ENCODE results near the gene TANC1. TPM values are rescaled to one million over a fixed set of nuclear protein-coding genes. Genes with fewer than 3 reads are reported as not detected.

Gene TANC1
- polyA plus RNA-seq, 1 donor from 2014 or later: 0.37 TPM

DNA sequence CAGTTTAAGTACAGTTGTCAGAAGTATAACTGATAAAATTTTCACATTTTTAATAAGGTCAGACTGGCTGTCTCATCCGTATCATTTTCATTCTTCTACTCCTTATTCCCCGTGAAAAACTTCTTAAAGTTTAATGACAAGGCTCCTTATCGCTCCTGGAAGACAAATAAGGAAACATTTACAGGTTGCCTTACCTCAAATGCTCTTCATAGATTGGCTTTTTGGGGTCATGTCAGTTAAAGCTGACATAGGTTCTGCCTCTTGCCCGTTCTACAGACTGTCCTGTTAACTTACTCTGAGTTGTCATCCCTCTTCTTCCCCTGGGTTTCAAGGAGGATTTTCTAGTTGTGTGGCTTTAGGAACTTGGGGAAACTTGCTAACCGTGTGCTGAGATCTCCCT lies 75.3 kb downstream of the TANC1 start:
- no peaks in the 10 kb centered on the region for H3K79me2 ChIP-seq (replicated peaks; ENCODE audit: insufficient read depth, low read length)
- no peak overlapping the region for H3K4me3 ChIP-seq (ENCODE audit: low read length)
- H3K27ac ChIP-seq (ENCODE audit: low read length): no peak overlapping the region
- no peaks in the 10 kb centered on the region for H3K27me3 ChIP-seq (ENCODE audit: insufficient read depth, low read depth, low read length)
- no peaks in the 10 kb centered on the region for H3F3A ChIP-seq (ENCODE audit: insufficient read depth, low read length, poor library complexity, severe bottlenecking)
- no peak overlapping the region for H3K9ac ChIP-seq (ENCODE audit: low read length)
- no peaks in the 10 kb centered on the region for H3K36me3 ChIP-seq (ENCODE audit: insufficient read depth, low read length)
- TF ChIP-seq CTCF (IDR thresholded peaks at IDR 0.05; ENCODE audit: poor library complexity, severe bottlenecking) (no peak), EP300 (conservative IDR thresholded peaks at IDR 0.05; ENCODE audit: poor library complexity, severe bottlenecking) (no peak), REST (IDR thresholded peaks at IDR 0.05; ENCODE audit: borderline replicate concordance) (no peak), TAF1 (IDR thresholded peaks at IDR 0.05; ENCODE audit: low read depth) (no peak), MXI1 (conservative IDR thresholded peaks at IDR 0.05; ENCODE audit: poor library complexity, severe bottlenecking) (no peak), EZH2 (IDR thresholded peaks at IDR 0.05; ENCODE audit: borderline replicate concordance, insufficient read depth, low read length, poor library complexity, severe bottlenecking) (no peak), POLR2AphosphoS5 (IDR thresholded peaks at IDR 0.05) (no peak), RAD21 (conservative IDR thresholded peaks at IDR 0.05) (no peak), SMC3 (conservative IDR thresholded peaks at IDR 0.05; ENCODE audit: poor library complexity) (no peak)
- no peaks in the 10 kb centered on the region for H4K20me1 ChIP-seq (ENCODE audit: insufficient read depth)
- H3K9me2 ChIP-seq (ENCODE audit: insufficient read depth, low read length): no peaks in the 10 kb centered on the region
- H3K4me2 ChIP-seq (ENCODE audit: low read length): no peak overlapping the region
- H3K9me3 ChIP-seq (ENCODE audit: low read length): no peaks in the 10 kb centered on the region
- H2AFZ ChIP-seq (ENCODE audit: low read depth, low read length): no peak overlapping the region

GRCh38 chr2:159044804-159045286 lies 76.4 kb downstream of the TANC1 start:
- no peaks in the 10 kb centered on the region for H3K27me3 ChIP-seq (ENCODE audit: insufficient read depth, low read depth, low read length)
- H2AFZ ChIP-seq (ENCODE audit: low read depth, low read length): no peak overlapping the region
- no peaks in the 10 kb centered on the region for H4K20me1 ChIP-seq (ENCODE audit: insufficient read depth)
- no peak overlapping the region for H3K27ac ChIP-seq (ENCODE audit: low read length)
- H3K9me2 ChIP-seq (ENCODE audit: insufficient read depth, low read length): no peaks in the 10 kb centered on the region
- H3K4me2 ChIP-seq (ENCODE audit: low read length): no peak overlapping the region
- no peaks in the 10 kb centered on the region for H3K36me3 ChIP-seq (ENCODE audit: insufficient read depth, low read length)
- H3K9ac ChIP-seq (ENCODE audit: low read length): no peak overlapping the region
- TF ChIP-seq CTCF (IDR thresholded peaks at IDR 0.05; ENCODE audit: poor library complexity, severe bottlenecking) (no peak), RAD21 (conservative IDR thresholded peaks at IDR 0.05) (no peak), EZH2 (IDR thresholded peaks at IDR 0.05; ENCODE audit: borderline replicate concordance, insufficient read depth, low read length, poor library complexity, severe bottlenecking) (no peak), SMC3 (conservative IDR thresholded peaks at IDR 0.05; ENCODE audit: poor library complexity) (no peak), EP300 (conservative IDR thresholded peaks at IDR 0.05; ENCODE audit: poor library complexity, severe bottlenecking) (no peak), MXI1 (conservative IDR thresholded peaks at IDR 0.05; ENCODE audit: poor library complexity, severe bottlenecking) (no peak), POLR2AphosphoS5 (IDR thresholded peaks at IDR 0.05) (no peak), REST (IDR thresholded peaks at IDR 0.05; ENCODE audit: borderline replicate concordance) (no peak), TAF1 (IDR thresholded peaks at IDR 0.05; ENCODE audit: low read depth) (no peak)
- H3K9me3 ChIP-seq (ENCODE audit: low read length): no peaks in the 10 kb centered on the region
- H3F3A ChIP-seq (ENCODE audit: insufficient read depth, low read length, poor library complexity, severe bottlenecking): no peaks in the 10 kb centered on the region
- no peaks in the 10 kb centered on the region for H3K79me2 ChIP-seq (replicated peaks; ENCODE audit: insufficient read depth, low read length)
- H3K4me3 ChIP-seq (ENCODE audit: low read length): no peak overlapping the region

Measured in neural cell (in vitro differentiated cells).